Mammary epithelial cell (primary cell): ENCODE results near the gene ASPG.

Source experiments
- EZH2 ChIP-seq: IDR thresholded peaks from 2 replicates; pipeline ENCODE4 v1.6.1; 2012; ENCODE audit warnings: low read length, inconsistent platforms, borderline replicate concordance
- TF ChIP-seq, protein P1 (sequence below), 2 donors: IDR thresholded peaks in 1 of 2; conservative IDR thresholded peaks in 1 of 2; 2 replicates each; pipeline ENCODE4 v1.5.1; 2011 to 2012; ENCODE audit warnings: inconsistent platforms in 2 of 2, low read length in 2 of 2, mild to moderate bottlenecking in 2 of 2, control low read depth in 1 of 2, low read depth in 1 of 2; ENCODE audit not compliant: insufficient read depth in 1 of 2; ENCODE audit errors: extremely low read depth in 1 of 2

GRCh38 chr14:104151566-104152245 lies 66.2 kb downstream of the ASPG start:
- no peak for TF ChIP-seq EZH2
- TF ChIP-seq, protein P1, sequence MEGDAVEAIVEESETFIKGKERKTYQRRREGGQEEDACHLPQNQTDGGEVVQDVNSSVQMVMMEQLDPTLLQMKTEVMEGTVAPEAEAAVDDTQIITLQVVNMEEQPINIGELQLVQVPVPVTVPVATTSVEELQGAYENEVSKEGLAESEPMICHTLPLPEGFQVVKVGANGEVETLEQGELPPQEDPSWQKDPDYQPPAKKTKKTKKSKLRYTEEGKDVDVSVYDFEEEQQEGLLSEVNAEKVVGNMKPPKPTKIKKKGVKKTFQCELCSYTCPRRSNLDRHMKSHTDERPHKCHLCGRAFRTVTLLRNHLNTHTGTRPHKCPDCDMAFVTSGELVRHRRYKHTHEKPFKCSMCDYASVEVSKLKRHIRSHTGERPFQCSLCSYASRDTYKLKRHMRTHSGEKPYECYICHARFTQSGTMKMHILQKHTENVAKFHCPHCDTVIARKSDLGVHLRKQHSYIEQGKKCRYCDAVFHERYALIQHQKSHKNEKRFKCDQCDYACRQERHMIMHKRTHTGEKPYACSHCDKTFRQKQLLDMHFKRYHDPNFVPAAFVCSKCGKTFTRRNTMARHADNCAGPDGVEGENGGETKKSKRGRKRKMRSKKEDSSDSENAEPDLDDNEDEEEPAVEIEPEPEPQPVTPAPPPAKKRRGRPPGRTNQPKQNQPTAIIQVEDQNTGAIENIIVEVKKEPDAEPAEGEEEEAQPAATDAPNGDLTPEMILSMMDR (conservative IDR thresholded peaks at IDR 0.05 in 1 of 2, IDR thresholded peaks at IDR 0.05 in 1 of 2; ENCODE audit: extremely low read depth in 1 of 2, insufficient read depth in 1 of 2, low read depth in 1 of 2, low read length in 2 of 2), result no peak
